GM23338 (cell line): ENCODE results near the gene RAB12. TPM values are rescaled to one million over a fixed set of nuclear protein-coding genes. Genes with fewer than 3 reads are reported as not detected.
A peak's percentile ranks its signal among the peaks of the same experiment; 100 is the strongest.

Source experiments
- ATAC-seq: fragments of 200-7000 bp; cut with Tn5 transposase; 3 replicates; pipeline ENCODE4 v1.9.1; 2020
- DNase-seq: peaks from one replicate; pipeline ENCODE4 v3.0.0-alpha.2; 2015; ENCODE audit warnings: low spot score
- H2AFZ ChIP-seq: fragments of 200-600 bp; sonication (generic); 2 replicates; pipeline ENCODE4 v1.8.0; 2016; ENCODE audit warnings: antibody characterized with exemption, mild to moderate bottlenecking, moderate library complexity
- H3F3A ChIP-seq: fragments of 200-600 bp; sonication (generic); replicated peaks from 2 replicates; pipeline ENCODE4 v1.8.0; 2017; ENCODE audit warnings: antibody characterized with exemption, mixed run types, low read depth
- H3K27ac ChIP-seq: fragments of 200-600 bp; sonication (generic); 2 replicates; pipeline ENCODE4 v1.6.1; 2016; ENCODE audit warnings: low read depth
- H3K27me3 ChIP-seq: fragments of 200-600 bp; sonication (generic); 2 replicates; pipeline ENCODE4 v1.8.0; 2016; ENCODE audit warnings: mild to moderate bottlenecking, mixed run types, moderate library complexity; ENCODE audit not compliant: insufficient read depth
- H3K36me3 ChIP-seq: fragments of 200-600 bp; sonication (generic); 2 replicates; pipeline ENCODE4 v1.8.0; 2016; ENCODE audit warnings: mild to moderate bottlenecking; ENCODE audit not compliant: insufficient read depth
- H3K4me1 ChIP-seq: fragments of 200-600 bp; sonication (generic); 2 replicates; pipeline ENCODE4 v1.8.0; 2016; ENCODE audit warnings: mild to moderate bottlenecking, moderate library complexity; ENCODE audit not compliant: insufficient read depth
- H3K4me2 ChIP-seq: fragments of 200-600 bp; sonication (generic); 2 replicates; pipeline ENCODE4 v1.7.1; 2017; ENCODE audit warnings: mixed run types
- H3K4me3 ChIP-seq: fragments of 200-600 bp; sonication (generic); 2 replicates; pipeline ENCODE4 v1.6.1; 2016; ENCODE audit warnings: mixed run types
- H3K79me2 ChIP-seq: fragments of 200-600 bp; sonication (generic); replicated peaks from 2 replicates; pipeline ENCODE4 v1.8.0; 2017; ENCODE audit warnings: mild to moderate bottlenecking; ENCODE audit not compliant: insufficient read depth
- H3K9me2 ChIP-seq: fragments of 200-600 bp; sonication (generic); 2 replicates; pipeline ENCODE4 v1.8.0; 2017; ENCODE audit not compliant: insufficient read depth
- H4K20me1 ChIP-seq: fragments of 200-600 bp; sonication (generic); replicated peaks from 2 replicates; pipeline ENCODE4 v1.8.0; 2017; ENCODE audit warnings: mild to moderate bottlenecking; ENCODE audit not compliant: insufficient read depth
- H3K27ac Mint-ChIP-seq: 2 replicates; pipeline ENCODE4 v1.8.0; 2020; ENCODE audit warnings: inconsistent platforms, mild to moderate bottlenecking, moderate library complexity, mixed read lengths
- H3K27me3 Mint-ChIP-seq: 3 replicates; pipeline ENCODE4 v1.8.0; 2022; ENCODE audit warnings: low read depth, mild to moderate bottlenecking, moderate library complexity, mixed read lengths, inconsistent platforms; ENCODE audit not compliant: insufficient read depth, poor library complexity
- H3K36me3 Mint-ChIP-seq: 3 replicates; pipeline ENCODE4 v1.8.0; 2021; ENCODE audit warnings: low read depth, mild to moderate bottlenecking, inconsistent platforms, moderate library complexity, mixed read lengths
- H3K4me1 Mint-ChIP-seq: 3 replicates; pipeline ENCODE4 v1.8.0; 2020; ENCODE audit warnings: mild to moderate bottlenecking, inconsistent platforms, mixed read lengths
- H3K4me3 Mint-ChIP-seq: 3 replicates; pipeline ENCODE4 v1.8.0; 2021; ENCODE audit warnings: moderate library complexity, mild to moderate bottlenecking, inconsistent platforms, mixed read lengths
- H3K9me3 Mint-ChIP-seq: 3 replicates; pipeline ENCODE4 v1.8.0; 2020; ENCODE audit warnings: moderate library complexity, mild to moderate bottlenecking, inconsistent platforms, mixed read lengths
- CREB1 ChIP-seq: fragments of 250-450 bp; sonication (Bioruptor Pico); IDR thresholded peaks from 2 replicates; pipeline ENCODE4 v1.5.0; 2020; ENCODE audit warnings: low read depth, mild to moderate bottlenecking, moderate library complexity
- EZH2 ChIP-seq: fragments of 200-600 bp; sonication (generic); IDR thresholded peaks from one replicate; pipeline ENCODE4 v1.8.0; 2017; ENCODE audit warnings: antibody characterized with exemption, mild to moderate bottlenecking, low read depth; ENCODE audit not compliant: unreplicated experiment
- ZNF462 ChIP-seq: fragments of 250-450 bp; sonication (Bioruptor Pico); IDR thresholded peaks from 2 replicates; pipeline ENCODE4 v1.5.0; 2020; ENCODE audit warnings: mild to moderate bottlenecking, moderate library complexity
- polyA plus RNA-seq: library from polyadenylated mRNA; unstranded; fragments of >200 nt; fragmentation: Nextera tagmentation; extraction: Ambion mirVana; gene quantifications from 2 replicates; pipeline ENCODE4 v1.2.1, GENCODE V29; 2016
- total RNA-seq: library from RNA; depleted of rRNA; stranded (reverse); fragments of >200 nt; shearing (Covaris generic); gene quantifications from 2 replicates; pipeline ENCODE4 v1.2.3, GENCODE V29; 2014

RAB12 gene
- total and polyA plus RNA-seq, 2 experiments from 2014 or later = 16.7 to 80.4 TPM

- no peak for TF ChIP-seq EZH2
Observed at GRCh38 chr18:8660316-8660715, 51.1 kb downstream of the RAB12 start (continued).

- peak; percentile 94 for DNase-seq
- Mint-ChIP-seq H3K4me3 (peak overlapping the region; percentile 39), H3K4me1 (peaks cover 36% of the 10 kb centered on the region), H3K9me3 (no peaks in the 10 kb centered on the region), H3K36me3 (no peaks in the 10 kb centered on the region), H3K27me3 (peaks cover 10% of the 10 kb centered on the region), H3K27ac (no peak overlapping the region)
- H4K20me1 ChIP-seq = no peaks in the 10 kb centered on the region
- H3K4me2 ChIP-seq = peak overlapping the region; percentile 69
- no peaks in the 10 kb centered on the region; the same call in 1 of the 2 replicates for H3F3A ChIP-seq
- H2AFZ ChIP-seq = no peak overlapping the region
- ATAC-seq = peak; percentile 84
- H3K27ac ChIP-seq = no peak overlapping the region
- no peaks in the 10 kb centered on the region for H3K9me2 ChIP-seq
- H3K4me3 ChIP-seq = peak overlapping the region; percentile 38
- TF ChIP-seq CREB1 (no peak), ZNF462 (CRISPR knock-in tag) (peak; percentile 17; the same call in 1 of the 2 replicates)
- no peaks in the 10 kb centered on the region for H3K79me2 ChIP-seq
- no peaks in the 10 kb centered on the region for H3K27me3 ChIP-seq
- no peaks in the 10 kb centered on the region for H3K36me3 ChIP-seq
- H3K4me1 ChIP-seq = peaks cover 27% of the 10 kb centered on the region
Observed at GRCh38 chr18:8661754-8662559, 52.7 kb downstream of the RAB12 start.
